HUES64 (cell line): ENCODE data around the gene AP5M1.
"Not testable (repeated sequence)": the region's sequence is repeated elsewhere in the genome, so short reads cannot be mapped to it uniquely, and the experiment has no call there.

Experiments used
- H3K27ac ChIP-seq: 2 replicates; pipeline ENCODE4 v1.7.0; 2013; ENCODE audit warnings: low read depth, low read length, inconsistent platforms
- H3K27me3 ChIP-seq: 2 replicates; pipeline ENCODE4 v1.6.1; 2013; ENCODE audit warnings: mild to moderate bottlenecking, low read length; ENCODE audit not compliant: insufficient read depth
- H3K36me3 ChIP-seq: 2 replicates; pipeline ENCODE4 v1.6.1; 2013; ENCODE audit warnings: mild to moderate bottlenecking, low read length; ENCODE audit not compliant: insufficient read depth
- H3K4me1 ChIP-seq: 2 replicates; pipeline ENCODE4 v1.6.1; 2013; ENCODE audit warnings: mild to moderate bottlenecking, low read length, moderate library complexity; ENCODE audit not compliant: insufficient read depth
- H3K4me3 ChIP-seq: 2 replicates; pipeline ENCODE4 v1.5.1; 2013; ENCODE audit warnings: mild to moderate bottlenecking, low read length, moderate library complexity
- H3K9ac ChIP-seq: 2 replicates; pipeline ENCODE4 v1.6.1; 2013; ENCODE audit warnings: mild to moderate bottlenecking, low read depth, low read length
- H3K9me3 ChIP-seq: 2 replicates; pipeline ENCODE4 v1.6.1; 2013; ENCODE audit warnings: low read depth, low read length; ENCODE audit not compliant: insufficient read depth
- WGBS: fragments of 150-250, 120-280 bp; methylation state at CpG from one replicate; pipeline ENCODE4 v1.1.7; 2013; ENCODE audit warnings: missing lambda C conversion rate; 5-methylcytosine and 5-hydroxymethylcytosine counted together

Gene AP5M1

DNA sequence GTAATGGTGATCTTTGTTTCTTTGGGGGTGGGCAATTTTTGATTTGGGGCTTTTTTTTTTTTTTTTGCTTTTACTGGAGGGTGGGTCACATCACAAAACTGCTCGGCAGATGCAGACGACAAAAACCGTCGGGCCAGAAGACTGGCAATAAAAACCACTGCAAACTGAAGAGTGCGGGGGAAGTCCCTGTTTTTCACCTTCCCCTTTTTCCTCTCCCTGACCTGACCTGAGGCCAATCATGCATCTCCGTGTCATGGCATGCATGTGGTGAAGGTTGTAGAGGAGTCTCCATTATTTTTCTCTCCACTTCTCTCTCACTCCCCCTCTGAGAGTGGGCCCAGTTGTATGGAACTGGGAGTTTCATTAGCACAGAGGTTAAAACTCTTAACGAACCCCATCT lies 57.5 kb downstream of the AP5M1 start:
- no peaks in the 10 kb centered on the region for H3K27me3 ChIP-seq
- no peaks in the 10 kb centered on the region for H3K36me3 ChIP-seq
- no peaks in the 10 kb centered on the region for H3K4me1 ChIP-seq
- no peak overlapping the region for H3K4me3 ChIP-seq
- H3K9me3 ChIP-seq: no peaks in the 10 kb centered on the region
- H3K9ac ChIP-seq: no peak overlapping the region
- no peak overlapping the region for H3K27ac ChIP-seq
- 99% methylated on average over 6 of the region's 7 CpGs for WGBS

- Histone ChIP-seq H3K9me3 (no peaks in the 10 kb centered on the region), H3K36me3 (no peaks in the 10 kb centered on the region), H3K4me1 (no peaks in the 10 kb centered on the region), H3K27me3 (no peaks in the 10 kb centered on the region), H3K4me3 (no peak overlapping the region), H3K9ac (no peak overlapping the region), H3K27ac (no peak overlapping the region)
These were observed 61.1 kb downstream of the AP5M1 start for GRCh38 chr14:57329833-57330232.

GRCh38 chr14:57332475-57332874 lies 63.7 kb downstream of the AP5M1 start:
- H3K36me3 ChIP-seq, H3K9ac ChIP-seq, H3K27me3 ChIP-seq, H3K27ac ChIP-seq, H3K4me3 ChIP-seq, H3K4me1 ChIP-seq, H3K9me3 ChIP-seq: not testable (repeated sequence)
- WGBS: 94% methylated on average over 3 of the region's 4 CpGs

- not testable (repeated sequence) for H3K9me3 ChIP-seq, H3K9ac ChIP-seq, H3K27ac ChIP-seq, H3K27me3 ChIP-seq, H3K36me3 ChIP-seq, H3K4me3 ChIP-seq, H3K4me1 ChIP-seq
- WGBS: 98% methylated on average over 6 of the region's 31 CpGs
These were observed 65.0 kb downstream of the AP5M1 start for GRCh38 chr14:57333726-57334125.

GRCh38 chr14:57343545-57344297 lies 75.0 kb downstream of the AP5M1 start:
- not testable (repeated sequence) for H3K4me1 ChIP-seq, H3K27ac ChIP-seq, H3K9me3 ChIP-seq, H3K27me3 ChIP-seq, H3K36me3 ChIP-seq
- peak overlapping the region; percentile 52 for H3K4me3 ChIP-seq
- peak overlapping the region; percentile 66 for H3K9ac ChIP-seq
- 33% methylated on average over 33 of the region's 34 CpGs for WGBS

DNA sequence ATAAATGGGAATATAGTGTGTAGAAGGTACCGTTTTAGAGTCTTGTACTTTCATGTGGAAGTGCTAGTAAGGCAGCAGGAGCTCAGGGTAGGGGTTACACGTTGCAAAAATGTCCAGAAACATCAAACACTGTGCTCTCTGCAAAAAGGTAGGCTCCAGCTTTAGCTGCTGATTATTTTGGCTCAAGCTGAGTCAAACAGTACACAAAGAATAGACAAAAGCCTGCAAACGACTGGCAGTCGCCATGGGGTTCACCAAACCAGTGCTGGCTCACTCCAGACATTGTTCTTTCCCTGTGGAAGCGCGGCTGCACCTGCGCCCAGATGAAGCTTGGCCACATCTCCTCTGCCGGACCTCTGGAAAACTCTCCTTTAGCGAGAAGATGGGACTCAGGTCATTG lies 76.3 kb downstream of the AP5M1 start:
- no peaks in the 10 kb centered on the region for H3K9me3 ChIP-seq
- no peak overlapping the region for H3K27ac ChIP-seq
- 0 out of 2 replicates have a peak, but pooled peaks cover 4% of the 10 kb centered on the region for H3K4me1 ChIP-seq
- H3K4me3 ChIP-seq: no peak overlapping the region
- no peaks in the 10 kb centered on the region for H3K36me3 ChIP-seq
- WGBS: 92% methylated on average over 9 of the region's 9 CpGs
- no peak overlapping the region for H3K9ac ChIP-seq
- H3K27me3 ChIP-seq: no peaks in the 10 kb centered on the region

GRCh38 chr14:57346741-57347140 lies 78.0 kb downstream of the AP5M1 start:
- Histone ChIP-seq H3K36me3 (no peaks in the 10 kb centered on the region), H3K9me3 (no peaks in the 10 kb centered on the region), H3K27ac (no peak overlapping the region), H3K27me3 (no peaks in the 10 kb centered on the region), H3K9ac (no peak overlapping the region), H3K4me3 (no peak overlapping the region), H3K4me1 (0 out of 2 replicates have a peak, but pooled peaks cover 4% of the 10 kb centered on the region)
- WGBS: 73% methylated on average over 2 of the region's 2 CpGs
